Neuronal stem cell (in vitro differentiated cells): Measurements from ENCODE around the gene PATJ.
A peak's percentile ranks its signal among the peaks of the same experiment; 100 is the strongest.

Source experiments
- DNase-seq: peaks from one replicate; pipeline ENCODE4 v3.0.0-alpha.2; 2013; ENCODE audit warnings: low spot score
- H2AFZ ChIP-seq: one replicate; pipeline ENCODE4 v1.6.1; 2013; ENCODE audit warnings: mild to moderate bottlenecking, low read length, inconsistent platforms
- H2AK5ac ChIP-seq: 2 replicates; pipeline ENCODE4 v1.6.1; 2013; ENCODE audit warnings: low read depth, mild to moderate bottlenecking, inconsistent platforms, low read length, moderate library complexity, mixed read lengths
- H2BK120ac ChIP-seq: 2 replicates; pipeline ENCODE4 v1.6.1; 2013; ENCODE audit warnings: low read depth, mild to moderate bottlenecking, inconsistent platforms, low read length, moderate library complexity, mixed read lengths
- H2BK12ac ChIP-seq: one replicate; pipeline ENCODE4 v1.6.1; 2013; ENCODE audit warnings: low read length, inconsistent platforms
- H2BK15ac ChIP-seq: 2 replicates; pipeline ENCODE4 v1.6.1; 2013; ENCODE audit warnings: mild to moderate bottlenecking, low read length, inconsistent platforms, mixed read lengths
- H2BK5ac ChIP-seq: one replicate; pipeline ENCODE4 v1.6.1; 2013; ENCODE audit warnings: inconsistent platforms, mild to moderate bottlenecking, low read length, moderate library complexity
- H3K14ac ChIP-seq: one replicate; pipeline ENCODE4 v1.6.1; 2013; ENCODE audit warnings: low read length, inconsistent platforms
- H3K18ac ChIP-seq: 2 replicates; pipeline ENCODE4 v1.6.1; 2013; ENCODE audit warnings: low read length, inconsistent platforms
- H3K23ac ChIP-seq: 2 replicates; pipeline ENCODE4 v1.6.1; 2013; ENCODE audit warnings: low read depth, mild to moderate bottlenecking, mixed read lengths, low read length, inconsistent platforms; ENCODE audit not compliant: poor library complexity
- H3K27ac ChIP-seq: replicated peaks from 3 replicates; pipeline ENCODE4 v1.5.1; 2013; ENCODE audit warnings: low read length, inconsistent platforms
- H3K27me3 ChIP-seq, 3 experiments: 2 replicates each; pipeline ENCODE4 v1.6.1; 2013; ENCODE audit warnings: low read length in 3 of 3, mild to moderate bottlenecking in 2 of 3, inconsistent platforms in 1 of 3, low read depth in 1 of 3, mixed read lengths in 1 of 3, moderate library complexity in 1 of 3; ENCODE audit not compliant: control insufficient read depth in 3 of 3, insufficient read depth in 3 of 3
- H3K36me3 ChIP-seq, 2 donors: replicated peaks in 1 of 2; 2 replicates each; pipeline ENCODE4 v1.6.1; 2013; ENCODE audit warnings: low read length in 2 of 2; ENCODE audit not compliant: control insufficient read depth in 2 of 2, insufficient read depth in 2 of 2
- H3K4ac ChIP-seq: 2 replicates; pipeline ENCODE4 v1.6.1; 2013; ENCODE audit warnings: inconsistent platforms, mild to moderate bottlenecking, low read length, moderate library complexity
- H3K4me1 ChIP-seq, 2 donors: 1 replicate in 1 of 2; 2 replicates in 1 of 2; pipeline ENCODE4 v1.6.1; 2013; ENCODE audit warnings: low read length in 2 of 2, low read depth in 1 of 2; ENCODE audit not compliant: control insufficient read depth in 2 of 2, insufficient read depth in 1 of 2
- H3K4me2 ChIP-seq: one replicate; pipeline ENCODE4 v1.6.1; 2013; ENCODE audit warnings: mild to moderate bottlenecking, low read length, inconsistent platforms; ENCODE audit not compliant: insufficient read depth, poor library complexity, severe bottlenecking
- H3K4me3 ChIP-seq, 2 donors: 2 replicates each; pipeline ENCODE4 v1.5.1; 2013; ENCODE audit warnings: low read length in 2 of 2, mild to moderate bottlenecking in 2 of 2, inconsistent platforms in 1 of 2, moderate library complexity in 1 of 2
- H3K79me1 ChIP-seq: one replicate; pipeline ENCODE4 v1.6.1; 2013; ENCODE audit warnings: low read depth, mild to moderate bottlenecking, inconsistent platforms, low read length, moderate library complexity
- H3K9ac ChIP-seq: one replicate; pipeline ENCODE4 v1.6.1; 2013; ENCODE audit warnings: mild to moderate bottlenecking, low read depth, low read length, inconsistent platforms; ENCODE audit not compliant: poor library complexity
- H3K9me3 ChIP-seq, 2 donors: replicated peaks in 1 of 2; 2 replicates each; pipeline versions ENCODE3 to v1.6.1; 2013; ENCODE audit warnings: low read length in 2 of 2, mild to moderate bottlenecking in 2 of 2, inconsistent platforms in 1 of 2, low read depth in 1 of 2, mixed read lengths in 1 of 2, moderate library complexity in 1 of 2; ENCODE audit not compliant: control insufficient read depth in 2 of 2, insufficient read depth in 1 of 2
- H4K8ac ChIP-seq: one replicate; pipeline ENCODE4 v1.6.1; 2013; ENCODE audit warnings: low read depth, mild to moderate bottlenecking, inconsistent platforms, low read length, moderate library complexity
- H4K91ac ChIP-seq: one replicate; pipeline ENCODE4 v1.6.1; 2013; ENCODE audit warnings: low read length, low read depth, mild to moderate bottlenecking, inconsistent platforms; ENCODE audit not compliant: poor library complexity
- WGBS, 2 donors: extraction: QIAGEN DNeasy Blood & Tissue Kit; methylation state at CpG; one replicate each; pipeline ENCODE4 v1.1.7; 2013; ENCODE audit warnings: missing lambda C conversion rate in 2 of 2, mixed read lengths in 1 of 2; ENCODE audit not compliant: insufficient read length in 2 of 2, insufficient replicate concordance in 1 of 2; ENCODE audit errors: extremely low coverage in 2 of 2; 5-methylcytosine and 5-hydroxymethylcytosine counted together

The PATJ gene

GRCh38 chr1:62139410-62139809 is 397.1 kb downstream of the PATJ start:
- H3K23ac ChIP-seq, result no peak overlapping the region
- no peaks in the 10 kb centered on the region for H3K9me3 ChIP-seq
- no peak overlapping the region for H2BK5ac ChIP-seq
- H4K8ac ChIP-seq, result no peak overlapping the region
- no peak overlapping the region for H3K4me3 ChIP-seq
- no peak overlapping the region for H2AK5ac ChIP-seq
- H3K27me3 ChIP-seq, result no peaks in the 10 kb centered on the region
- no CpG with 5 or more reads among the region's 1 CpG for WGBS, 2 donors
- no peak for DNase-seq
- H3K4ac ChIP-seq, result no peak overlapping the region
- H3K4me2 ChIP-seq, result no peak overlapping the region
- peaks cover 0 to 9% of the 10 kb centered on the region in 2 donors for H3K4me1 ChIP-seq
- no peak overlapping the region for H2AFZ ChIP-seq
- no peak overlapping the region for H4K91ac ChIP-seq
- no peak overlapping the region for H3K18ac ChIP-seq
- H2BK120ac ChIP-seq, result no peak overlapping the region
- no peak overlapping the region for H2BK15ac ChIP-seq
- no peak overlapping the region for H2BK12ac ChIP-seq
- no peak overlapping the region for H3K14ac ChIP-seq
- H3K27ac ChIP-seq, result no peak overlapping the region
- H3K9ac ChIP-seq, result no peak overlapping the region
- no peaks in the 10 kb centered on the region for H3K79me1 ChIP-seq
- H3K36me3 ChIP-seq, result peaks cover 0 to 3% of the 10 kb centered on the region in 2 donors

- H3K27me3 ChIP-seq, result no peaks in the 10 kb centered on the region
- no peak overlapping the region for H3K23ac ChIP-seq
- no peaks in the 10 kb centered on the region for H3K9me3 ChIP-seq
- H2BK5ac ChIP-seq, result no peak overlapping the region
- DNase-seq, result no peak
- H3K4ac ChIP-seq, result no peak overlapping the region
- H2BK15ac ChIP-seq, result no peak overlapping the region
- H4K91ac ChIP-seq, result no peak overlapping the region
- H3K4me2 ChIP-seq, result no peak overlapping the region
- no peaks in the 10 kb centered on the region for H3K79me1 ChIP-seq
- no peak overlapping the region for H2BK120ac ChIP-seq
- H2BK12ac ChIP-seq, result no peak overlapping the region
- no peak overlapping the region for H2AK5ac ChIP-seq
- H3K14ac ChIP-seq, result no peak overlapping the region
- H3K4me1 ChIP-seq, result peaks cover 0 to 9% of the 10 kb centered on the region in 2 donors
- peaks cover 0 to 3% of the 10 kb centered on the region in 2 donors for H3K36me3 ChIP-seq
- H4K8ac ChIP-seq, result no peak overlapping the region
- H3K4me3 ChIP-seq, result no peak overlapping the region
- no CpG with 5 or more reads among the region's 4 CpGs for WGBS, 2 donors
- H3K27ac ChIP-seq, result no peak overlapping the region
- H2AFZ ChIP-seq, result no peak overlapping the region
- no peak overlapping the region for H3K9ac ChIP-seq
- no peak overlapping the region for H3K18ac ChIP-seq
Observed at GRCh38 chr1:62140666-62141065, 398.4 kb downstream of the PATJ start.

- Histone ChIP-seq H2BK12ac (no peak overlapping the region), H3K9me3 (no peaks in the 10 kb centered on the region), H2BK15ac (no peak overlapping the region), H3K4me2 (no peak overlapping the region), H3K23ac (no peak overlapping the region), H3K9ac (no peak overlapping the region), H4K8ac (no peak overlapping the region), H3K4me3 (no peak overlapping the region), H3K79me1 (no peaks in the 10 kb centered on the region), H3K14ac (no peak overlapping the region), H3K4ac (no peak overlapping the region), H4K91ac (no peak overlapping the region), H3K36me3 (peaks cover 0 to 3% of the 10 kb centered on the region in 2 donors), H2AK5ac (no peak overlapping the region), H3K18ac (no peak overlapping the region), H3K4me1 (peaks cover 0 to 11% of the 10 kb centered on the region in 2 donors), H2BK120ac (no peak overlapping the region), H3K27ac (no peak overlapping the region), H2BK5ac (no peak overlapping the region), H2AFZ (no peak overlapping the region), H3K27me3 (no peaks in the 10 kb centered on the region)
- peak; percentile 15 for DNase-seq
- WGBS, 2 donors, result no CpG with 5 or more reads among the region's 5 CpGs
Observed at GRCh38 chr1:62142496-62142895, 400.2 kb downstream of the PATJ start.

GRCh38 chr1:62144238-62144831 is 402.1 kb downstream of the PATJ start:
- H3K79me1 ChIP-seq, result no peaks in the 10 kb centered on the region
- no peak overlapping the region for H2AK5ac ChIP-seq
- no peak overlapping the region for H2AFZ ChIP-seq
- no peak overlapping the region for H4K8ac ChIP-seq
- H2BK5ac ChIP-seq, result no peak overlapping the region
- no CpG with 5 or more reads among the region's 1 CpG for WGBS, 2 donors
- no peak overlapping the region for H3K4me3 ChIP-seq
- no peak overlapping the region for H3K4ac ChIP-seq
- no peak overlapping the region for H3K27ac ChIP-seq
- peak; percentile 55 for DNase-seq
- H2BK12ac ChIP-seq, result no peak overlapping the region
- H3K23ac ChIP-seq, result no peak overlapping the region
- no peaks in the 10 kb centered on the region for H3K36me3 ChIP-seq
- no peak overlapping the region for H3K9ac ChIP-seq
- no peaks in the 10 kb centered on the region for H3K27me3 ChIP-seq
- H3K18ac ChIP-seq, result no peak overlapping the region
- no peak overlapping the region for H3K14ac ChIP-seq
- no peak overlapping the region for H2BK15ac ChIP-seq
- no peak overlapping the region for H3K4me2 ChIP-seq
- no peaks in the 10 kb centered on the region for H3K9me3 ChIP-seq
- H2BK120ac ChIP-seq, result no peak overlapping the region
- H4K91ac ChIP-seq, result no peak overlapping the region
- H3K4me1 ChIP-seq, result peaks cover 0 to 11% of the 10 kb centered on the region in 2 donors
